Activated T-cell treated with anti-CD3 and anti-CD28 coated beads, Interleukin-2, amount 50 U/mL, for 4 hours (primary cell): ENCODE data around the gene N4BP2. TPM values are rescaled to one million over a fixed set of nuclear protein-coding genes. Genes with fewer than 3 reads are reported as not detected.

Source experiments
- ATAC-seq, 2 donors: fragments of 200-7000 bp; cut with Tn5 transposase; one replicate each; pipeline ENCODE4 v1.10.0; 2021
- DNase-seq: peaks from one replicate; pipeline ENCODE4 v3.0.0-alpha.2; 2020
- H3K27me3 Mint-ChIP-seq: one replicate; pipeline ENCODE4 v1.8.0; 2021; ENCODE audit warnings: low read depth, mixed read lengths
- H3K36me3 Mint-ChIP-seq: one replicate; pipeline ENCODE4 v1.8.0; 2022; ENCODE audit warnings: mixed read lengths; ENCODE audit not compliant: insufficient read depth
- H3K4me1 Mint-ChIP-seq: one replicate; pipeline ENCODE4 v1.8.0; 2021; ENCODE audit warnings: low read depth, mixed read lengths
- H3K4me3 Mint-ChIP-seq: one replicate; pipeline ENCODE4 v1.8.0; 2021; ENCODE audit warnings: mild to moderate bottlenecking, moderate library complexity, mixed read lengths
- H3K9me3 Mint-ChIP-seq: one replicate; pipeline ENCODE4 v1.8.0; 2021; ENCODE audit warnings: mixed read lengths
- total RNA-seq, 3 donors: library from RNA; stranded (reverse); gene quantifications; one replicate each; pipeline ENCODE4 v1.2.1, GENCODE V29; 2021

N4BP2 gene
- total RNA-seq, 3 donors from 2014 or later: 10.3 to 15.9 (median 11.9) TPM

DNA sequence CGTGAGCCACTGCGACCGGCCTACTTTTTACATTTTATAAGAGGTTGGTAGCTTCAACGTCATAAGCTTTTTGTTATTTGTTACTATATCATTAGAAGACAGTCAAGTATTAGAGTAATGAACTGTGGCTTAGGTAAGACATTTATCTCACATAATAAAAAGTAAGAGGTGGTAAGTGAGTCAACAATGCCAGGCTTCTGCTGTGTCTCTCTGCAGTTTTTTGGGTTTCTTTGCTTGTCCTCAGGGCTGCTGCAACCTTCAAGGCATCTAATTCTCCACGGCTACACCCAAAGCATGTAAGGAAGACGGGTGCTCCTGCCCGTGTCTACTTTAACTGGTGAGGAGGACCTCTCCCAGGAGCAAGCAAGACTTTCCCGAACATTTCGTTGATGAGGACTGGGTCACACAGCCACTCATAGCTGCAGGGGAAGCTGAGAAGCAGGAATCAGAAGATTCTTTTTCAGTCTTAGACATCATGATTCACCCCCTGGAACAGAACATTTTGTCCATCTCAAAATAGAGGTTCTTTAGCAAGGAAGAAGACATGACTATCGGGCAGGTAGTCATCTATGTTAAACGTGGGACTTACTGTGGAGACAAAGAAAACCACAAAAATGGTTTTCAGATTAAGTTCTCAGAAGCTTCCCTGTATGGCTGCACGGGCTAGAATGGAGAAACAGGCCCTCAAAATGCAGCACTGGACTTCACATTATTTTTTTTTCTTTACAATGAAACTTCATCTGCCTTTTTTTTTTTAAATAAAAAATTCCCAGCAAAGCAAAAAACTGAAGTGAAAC, 127.2 kb downstream of the N4BP2 start:
- H3K27me3 Mint-ChIP-seq: no peaks in the 10 kb centered on the region
- H3K4me3 Mint-ChIP-seq: peak overlapping the region; percentile 27
- no peaks in the 10 kb centered on the region for H3K36me3 Mint-ChIP-seq
- no peaks in the 10 kb centered on the region for H3K9me3 Mint-ChIP-seq
- DNase-seq (no peak), ATAC-seq (peak; percentile 84 to 87)
- peaks cover 54% of the 10 kb centered on the region for H3K4me1 Mint-ChIP-seq

DNA sequence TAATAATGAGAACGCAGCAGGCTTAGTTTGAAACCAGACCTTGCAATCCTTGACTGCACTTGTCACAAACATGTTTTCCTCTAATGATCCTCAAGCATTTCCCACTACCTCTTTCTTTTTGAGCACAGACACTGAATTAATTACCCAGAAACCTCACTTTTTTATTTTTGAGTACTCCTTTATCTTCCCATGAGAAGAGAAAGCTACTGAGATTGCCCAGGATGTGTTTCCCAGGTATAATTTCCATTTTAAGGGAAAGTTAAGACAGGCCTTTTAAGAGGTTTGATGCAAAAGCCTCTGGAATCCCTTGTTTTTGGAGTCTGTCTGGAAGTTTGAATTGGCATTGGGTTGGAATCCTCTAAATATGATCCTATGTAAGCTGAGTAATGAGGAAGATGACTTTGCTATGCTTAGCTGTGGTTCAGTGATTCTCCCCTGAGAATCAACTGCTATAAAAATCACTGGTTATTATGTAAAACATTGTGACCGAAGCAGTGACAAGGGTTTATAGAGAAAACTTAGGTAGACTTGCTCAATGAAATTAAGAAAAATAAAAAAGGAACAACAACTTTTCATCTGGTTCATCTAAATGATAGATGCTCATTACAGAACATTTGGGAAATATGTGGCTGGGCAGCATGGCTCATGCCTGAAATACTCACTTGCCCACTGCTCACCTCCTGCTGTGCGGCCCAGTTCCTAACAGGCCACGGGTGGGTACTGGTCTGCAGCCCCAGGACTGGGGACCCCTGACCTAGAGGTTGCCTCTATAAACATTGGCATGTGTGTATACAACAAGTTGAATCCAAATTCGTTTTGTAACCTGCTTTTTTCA, 129.4 kb downstream of the N4BP2 start:
- H3K9me3 Mint-ChIP-seq: no peaks in the 10 kb centered on the region
- ATAC-seq (no peak), DNase-seq (no peak)
- H3K36me3 Mint-ChIP-seq: no peaks in the 10 kb centered on the region
- no peaks in the 10 kb centered on the region for H3K27me3 Mint-ChIP-seq
- no peak overlapping the region for H3K4me3 Mint-ChIP-seq
- peaks cover 58% of the 10 kb centered on the region for H3K4me1 Mint-ChIP-seq

DNA sequence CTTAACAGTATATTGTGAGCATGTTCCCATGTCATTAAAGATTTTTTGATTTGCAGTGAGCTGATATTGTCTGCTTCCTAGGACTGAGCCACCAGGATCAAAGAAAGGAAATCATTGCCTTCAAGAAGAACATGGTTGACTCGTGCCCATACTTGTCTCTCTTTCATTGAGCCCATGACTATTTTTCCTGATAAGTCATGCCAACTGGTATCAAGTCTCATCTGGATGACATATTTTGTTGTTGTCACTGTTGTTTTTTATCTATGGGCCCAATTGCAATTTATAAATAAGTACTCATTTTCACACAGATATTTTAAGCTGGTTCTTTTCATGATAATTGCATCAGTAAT, 130.0 kb downstream of the N4BP2 start:
- no peak for DNase-seq
- H3K4me3 Mint-ChIP-seq: no peak overlapping the region
- no peak for ATAC-seq
- H3K9me3 Mint-ChIP-seq: no peaks in the 10 kb centered on the region
- no peaks in the 10 kb centered on the region for H3K27me3 Mint-ChIP-seq
- no peaks in the 10 kb centered on the region for H3K36me3 Mint-ChIP-seq
- H3K4me1 Mint-ChIP-seq: peaks cover 58% of the 10 kb centered on the region

DNA sequence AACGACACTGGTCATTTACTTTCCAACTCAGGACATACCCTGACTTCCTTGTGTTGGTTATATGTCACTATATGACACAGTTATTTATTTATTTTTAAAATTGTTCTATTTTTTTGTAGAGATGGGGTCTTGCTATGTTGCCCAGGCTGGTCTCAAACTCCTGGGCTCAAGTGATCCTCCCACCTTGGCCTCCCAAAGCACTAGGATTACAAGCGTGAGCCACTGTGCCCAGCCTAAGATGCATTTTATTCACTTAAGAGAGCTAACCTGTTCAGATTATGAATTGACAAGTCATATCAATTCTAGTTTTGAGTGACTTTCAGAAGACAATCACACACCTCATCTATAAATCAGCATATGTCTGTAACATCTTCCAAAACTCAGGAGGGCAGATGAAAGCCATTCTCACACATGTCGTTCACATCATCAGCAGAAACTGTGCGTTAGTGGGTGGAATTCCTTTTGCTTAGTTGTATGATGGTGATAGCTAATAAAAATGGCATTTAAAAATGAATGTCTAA, 130.8 kb downstream of the N4BP2 start:
- DNase-seq (no peak), ATAC-seq (peak; percentile 45 to 49)
- Mint-ChIP-seq H3K4me3 (peak overlapping the region; percentile 34), H3K4me1 (peaks cover 62% of the 10 kb centered on the region), H3K27me3 (no peaks in the 10 kb centered on the region), H3K36me3 (no peaks in the 10 kb centered on the region), H3K9me3 (no peaks in the 10 kb centered on the region)

DNA sequence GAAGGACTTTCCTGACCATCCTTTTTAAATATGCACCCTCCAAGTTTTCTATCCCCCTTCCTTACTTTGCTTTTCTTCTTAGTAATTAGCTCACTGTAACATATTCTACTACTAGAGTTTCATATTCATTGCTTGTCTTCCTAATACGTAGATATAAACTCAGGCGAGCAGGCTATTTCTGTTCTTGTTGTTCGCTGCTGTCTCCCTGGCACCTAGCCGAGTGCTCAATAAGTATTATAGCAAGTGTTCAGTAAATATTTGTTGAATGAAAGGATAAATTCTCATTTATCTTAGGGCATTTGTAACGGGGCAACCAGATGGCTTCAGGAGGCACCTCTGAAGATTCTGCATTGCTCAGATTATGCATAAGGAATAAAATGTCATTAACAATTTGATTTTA, 133.4 kb downstream of the N4BP2 start:
- ATAC-seq: no peak
- H3K27me3 Mint-ChIP-seq: no peaks in the 10 kb centered on the region

DNA sequence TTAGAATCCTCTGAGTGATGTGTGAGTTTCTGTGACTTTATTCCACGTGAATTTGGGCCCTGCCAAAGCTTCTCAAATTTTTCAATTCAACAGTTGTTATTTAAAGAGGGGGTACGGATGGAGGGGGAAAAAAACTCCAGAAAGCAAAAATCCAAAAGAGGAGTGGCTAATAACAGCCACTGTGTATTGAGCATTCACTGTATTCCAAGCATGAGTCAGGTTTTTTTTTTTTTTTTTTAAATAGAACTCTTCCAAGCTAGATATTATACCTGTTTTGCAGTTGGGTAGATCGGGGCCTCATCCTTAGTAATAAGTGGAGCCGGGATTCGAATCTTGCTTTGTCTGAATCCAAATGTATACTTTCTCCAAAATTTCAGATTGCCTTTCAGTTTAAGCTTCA, 133.8 kb downstream of the N4BP2 start:
- Mint-ChIP-seq H3K27me3 (no peaks in the 10 kb centered on the region), H3K36me3 (no peaks in the 10 kb centered on the region), H3K4me1 (peaks cover 75% of the 10 kb centered on the region), H3K9me3 (no peaks in the 10 kb centered on the region), H3K4me3 (peak overlapping the region; percentile 100)
- ATAC-seq (no peak), DNase-seq (no peak)

More for the DNA sequence above, 133.4 kb downstream of the N4BP2 start:
- no peak for DNase-seq
- peak overlapping the region; percentile 100 for H3K4me3 Mint-ChIP-seq
- no peaks in the 10 kb centered on the region for H3K36me3 Mint-ChIP-seq
- H3K9me3 Mint-ChIP-seq: no peaks in the 10 kb centered on the region
- H3K4me1 Mint-ChIP-seq: peaks cover 72% of the 10 kb centered on the region

DNA sequence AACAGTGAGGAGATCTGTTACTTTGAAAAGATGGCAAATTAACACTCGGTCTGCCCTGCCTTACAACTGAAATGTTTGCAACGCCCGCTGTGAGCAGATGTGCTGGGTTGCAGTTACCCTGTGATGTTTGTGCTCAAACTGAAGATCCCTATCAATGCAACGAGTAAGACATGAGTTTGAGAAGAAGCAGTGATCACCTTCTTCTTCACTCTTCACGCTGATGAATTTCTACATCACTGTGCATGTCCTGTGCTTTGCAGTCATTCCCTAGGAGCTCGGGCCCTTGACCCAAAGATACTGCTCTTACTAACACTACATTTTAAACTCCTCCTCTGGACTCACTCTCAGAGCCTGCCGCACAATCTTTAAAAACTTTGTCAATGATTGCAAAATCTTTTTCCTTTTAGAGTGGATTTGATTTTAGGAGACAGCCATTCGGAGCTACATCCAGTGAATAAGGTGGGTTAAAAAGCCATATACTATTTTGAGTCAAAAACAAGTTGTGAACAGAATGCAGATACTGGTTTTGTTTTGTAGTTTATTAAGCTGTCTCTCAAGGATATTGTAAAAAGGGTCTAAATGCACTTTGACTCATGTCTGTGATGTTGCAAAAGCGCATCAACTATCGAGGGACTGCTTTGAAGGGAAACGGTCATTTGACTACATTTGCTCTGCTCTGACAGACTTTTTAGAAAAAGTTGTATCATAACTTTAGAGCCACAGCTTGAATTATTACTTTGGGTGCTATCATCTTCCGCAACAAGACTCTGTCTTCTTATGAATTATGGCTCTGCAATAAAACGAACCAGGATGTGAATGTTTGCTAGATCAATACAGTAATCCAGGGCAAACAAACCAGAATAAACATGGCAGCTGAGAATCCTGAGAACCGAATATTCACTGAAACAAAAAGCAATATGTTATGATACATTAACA, 134.5 kb downstream of the N4BP2 start:
- H3K27me3 Mint-ChIP-seq: no peaks in the 10 kb centered on the region
- DNase-seq (no peak), ATAC-seq (no peak)
- H3K36me3 Mint-ChIP-seq: no peaks in the 10 kb centered on the region
- peak overlapping the region; percentile 100 for H3K4me3 Mint-ChIP-seq
- no peaks in the 10 kb centered on the region for H3K9me3 Mint-ChIP-seq
- H3K4me1 Mint-ChIP-seq: peaks cover 78% of the 10 kb centered on the region

DNA sequence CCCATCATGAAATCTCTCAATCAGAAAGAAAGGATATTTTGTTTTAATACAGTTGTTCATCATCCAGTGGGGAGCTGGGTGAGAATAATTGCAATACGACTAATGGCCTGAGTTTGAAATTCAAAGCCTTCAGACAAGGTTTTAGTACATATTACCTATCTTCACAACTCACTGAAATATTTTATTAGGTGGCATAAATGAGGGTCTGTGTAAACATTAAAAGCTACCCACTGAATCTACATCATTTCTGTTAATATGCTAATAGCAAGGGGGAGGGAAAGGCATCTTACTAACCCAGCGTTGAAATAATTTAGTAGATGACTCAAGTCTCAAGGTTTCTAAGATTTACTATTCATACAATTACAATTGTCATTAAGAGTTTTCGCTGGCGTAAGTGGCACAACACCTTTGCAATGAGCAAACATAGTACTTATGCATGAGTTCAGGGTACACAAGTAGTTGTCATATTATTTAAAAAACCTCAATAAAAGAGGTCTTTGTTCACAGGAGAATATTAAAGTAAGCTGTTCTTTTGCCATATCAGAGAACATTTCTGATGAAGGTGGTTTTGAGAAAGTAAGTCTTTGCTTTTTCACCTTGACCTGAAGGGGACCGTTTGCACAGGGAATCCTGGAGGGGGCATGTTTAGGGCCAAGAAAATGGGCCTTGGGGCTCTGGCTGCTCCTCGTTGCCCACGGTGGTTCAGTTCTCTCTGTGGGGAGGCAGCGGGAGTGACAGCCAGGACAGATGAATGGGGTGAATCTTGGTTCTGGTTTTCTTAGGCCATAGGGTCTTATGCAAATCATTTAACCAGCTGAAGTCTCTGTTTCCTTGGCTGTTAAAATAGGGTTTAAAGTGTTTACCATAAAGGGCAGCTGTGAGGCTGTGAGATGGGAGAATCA, 135.7 kb downstream of the N4BP2 start:
- peak overlapping the region; percentile 100 for H3K4me3 Mint-ChIP-seq
- DNase-seq (no peak), ATAC-seq (peak; percentile 9 to 11)
- H3K36me3 Mint-ChIP-seq: peaks cover 2% of the 10 kb centered on the region
- no peaks in the 10 kb centered on the region for H3K27me3 Mint-ChIP-seq
- H3K4me1 Mint-ChIP-seq: peaks cover 76% of the 10 kb centered on the region
- H3K9me3 Mint-ChIP-seq: no peaks in the 10 kb centered on the region

DNA sequence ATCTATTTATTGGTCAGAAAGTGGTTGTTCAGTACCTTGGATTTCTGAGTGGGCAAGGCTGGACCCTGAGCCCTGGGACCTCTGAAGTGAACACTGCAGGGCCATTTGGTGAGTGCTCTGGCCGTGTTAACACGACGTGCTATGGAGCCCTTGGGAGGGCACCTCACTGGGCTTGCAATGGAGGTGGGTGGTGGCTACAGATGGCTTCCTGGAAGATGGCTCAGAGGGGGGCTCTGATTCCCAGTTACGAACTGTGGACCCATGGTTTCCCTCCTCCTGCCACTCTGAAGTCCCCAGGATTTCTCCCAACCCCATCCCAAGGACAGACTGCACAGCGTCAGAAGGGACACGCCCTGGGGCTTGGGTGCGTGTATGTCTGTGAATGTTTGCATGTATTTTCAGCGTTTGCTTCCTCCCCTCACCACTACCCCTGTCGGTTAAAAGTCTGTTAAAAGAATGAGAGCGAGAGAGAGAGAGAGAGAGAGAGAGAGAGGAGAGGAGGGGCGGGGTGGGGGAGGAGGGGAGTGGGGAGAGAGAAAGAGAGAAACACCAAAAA, 136.4 kb downstream of the N4BP2 start:
- H3K4me3 Mint-ChIP-seq: peak overlapping the region; percentile 100
- no peaks in the 10 kb centered on the region for H3K27me3 Mint-ChIP-seq
- H3K4me1 Mint-ChIP-seq: peaks cover 69% of the 10 kb centered on the region
- no peak for ATAC-seq
- peaks cover 6% of the 10 kb centered on the region for H3K36me3 Mint-ChIP-seq
- no peaks in the 10 kb centered on the region for H3K9me3 Mint-ChIP-seq
- no peak for DNase-seq

DNA sequence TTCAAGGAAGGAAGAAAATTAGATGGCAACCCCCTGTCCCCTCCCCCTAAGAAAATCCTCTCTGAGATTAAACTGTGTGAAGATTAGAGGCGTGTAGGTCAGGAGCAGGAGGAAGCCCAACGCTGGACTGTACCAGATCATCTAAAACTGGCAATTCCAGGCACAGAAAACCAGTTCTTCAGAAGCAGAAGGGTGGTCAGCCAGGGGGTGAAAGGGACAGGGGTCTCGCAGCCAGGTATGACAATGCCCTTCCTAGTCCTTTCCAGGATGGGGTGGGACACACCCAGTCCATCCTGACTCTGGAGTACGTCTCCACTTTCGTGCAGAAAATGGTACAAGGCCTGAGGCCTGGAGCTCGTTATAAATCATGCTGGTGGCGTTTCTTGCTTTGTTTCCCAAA, 136.9 kb downstream of the N4BP2 start:
- DNase-seq: no peak
- H3K4me1 Mint-ChIP-seq: peaks cover 69% of the 10 kb centered on the region
- no peaks in the 10 kb centered on the region for H3K27me3 Mint-ChIP-seq
- no peaks in the 10 kb centered on the region for H3K9me3 Mint-ChIP-seq
- no peak for ATAC-seq
- H3K36me3 Mint-ChIP-seq: peaks cover 11% of the 10 kb centered on the region
- H3K4me3 Mint-ChIP-seq: peak overlapping the region; percentile 100

DNA sequence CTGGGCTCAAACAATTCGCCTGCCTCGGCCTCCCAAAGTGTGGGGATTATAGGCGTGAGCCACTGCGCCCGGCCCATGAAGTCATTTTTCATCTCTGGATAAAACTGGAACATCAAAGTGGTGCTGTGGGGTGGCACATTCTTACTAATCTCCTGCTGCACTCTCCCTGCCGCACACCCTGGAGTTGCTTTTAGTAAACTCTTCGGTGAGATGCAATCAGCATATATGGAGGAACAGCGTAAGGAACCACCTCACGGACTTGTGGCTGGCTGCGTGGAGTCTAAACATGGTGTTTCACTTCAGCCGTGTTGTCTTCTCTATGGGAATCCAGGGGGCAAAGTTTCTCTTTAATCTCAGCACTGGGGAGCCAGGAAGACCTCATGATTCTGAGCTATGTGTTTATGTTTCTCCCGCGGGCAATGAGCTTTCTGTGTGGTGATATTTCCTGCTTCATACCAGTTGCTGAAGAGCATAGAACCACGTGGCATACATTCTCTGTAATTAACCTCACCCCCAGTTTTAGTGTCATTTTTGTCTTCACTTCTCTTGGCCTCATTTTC, 138.0 kb downstream of the N4BP2 start:
- Mint-ChIP-seq H3K36me3 (peaks cover 18% of the 10 kb centered on the region), H3K27me3 (no peaks in the 10 kb centered on the region), H3K4me3 (peak overlapping the region; percentile 100), H3K9me3 (no peaks in the 10 kb centered on the region), H3K4me1 (peaks cover 64% of the 10 kb centered on the region)
- peak; percentile 29 to 35 for ATAC-seq
- DNase-seq: no peak

DNA sequence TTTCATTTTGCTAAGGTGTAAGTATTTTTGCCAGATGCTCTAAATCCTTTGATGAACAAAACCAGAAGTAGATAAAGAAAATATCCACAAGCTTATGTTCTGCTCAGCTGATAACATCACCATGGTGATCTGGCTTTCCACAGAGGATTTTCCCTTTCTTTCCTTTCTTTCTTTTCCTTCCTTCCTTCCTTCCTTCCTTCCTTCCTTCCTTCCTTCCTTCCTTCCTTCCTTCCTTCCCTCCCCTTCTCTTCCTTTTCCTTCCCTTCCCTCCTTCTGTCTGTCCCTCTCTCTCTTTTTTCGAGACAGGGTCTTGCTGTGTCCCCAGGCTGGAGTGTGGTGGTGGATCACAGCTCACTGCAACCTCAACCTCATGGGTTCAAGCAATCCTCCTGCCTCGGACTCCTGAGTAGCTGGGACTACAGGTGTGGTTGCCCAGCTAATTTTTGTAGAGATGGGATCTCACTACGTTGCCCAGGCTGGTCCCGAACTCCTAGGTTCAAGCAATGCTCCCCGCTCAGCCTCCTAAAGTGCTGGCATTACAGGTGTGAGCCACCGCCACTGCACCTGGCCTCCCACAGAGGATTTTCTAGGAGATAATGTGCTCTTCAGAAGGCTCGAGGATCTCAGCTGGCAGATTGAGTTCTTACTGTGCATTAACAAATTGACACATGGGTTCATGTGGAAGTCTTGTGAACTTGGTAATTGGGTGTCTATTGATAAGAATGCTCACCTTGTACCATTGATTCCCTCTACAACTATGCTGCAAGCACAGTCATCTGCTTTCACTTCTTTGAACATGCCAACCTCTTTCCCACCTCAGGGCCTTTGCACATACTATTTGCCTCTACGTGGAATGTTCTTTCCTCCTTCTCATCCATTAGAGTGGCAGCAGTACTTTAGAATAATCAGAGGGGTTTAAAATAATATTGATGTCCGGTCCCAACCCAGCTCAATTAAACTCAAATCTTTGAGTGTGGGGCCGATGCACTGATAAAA, 138.8 kb downstream of the N4BP2 start:
- ATAC-seq: no peak
- H3K4me3 Mint-ChIP-seq: peak overlapping the region; percentile 100
- H3K4me1 Mint-ChIP-seq: peaks cover 58% of the 10 kb centered on the region
- H3K9me3 Mint-ChIP-seq: no peaks in the 10 kb centered on the region
- H3K36me3 Mint-ChIP-seq: peaks cover 23% of the 10 kb centered on the region
- H3K27me3 Mint-ChIP-seq: no peaks in the 10 kb centered on the region
- DNase-seq: no peak
